ENCODE results near the gene STK11IP. TPM values are rescaled to one million over a fixed set of nuclear protein-coding genes. Genes with fewer than 3 reads are reported as not detected.

Gene STK11IP
- total and polyA plus RNA-seq, 7 donors: 5.5 to 13.3 (median 9.0) TPM

- ATAC-seq: peak; percentile 88 to 92 (median 90)
- peak; percentile 98 for TF ChIP-seq CTCF (IDR thresholded peaks at IDR 0.05)
- Histone ChIP-seq H3K4me3 (no peak overlapping the region), H3K4me1 (peaks cover 16% of the 10 kb centered on the region), H3K9me3 (no peaks in the 10 kb centered on the region), H3K36me3 (ENCODE audit: insufficient read depth in 1 of 2, low read depth in 1 of 2) (no peaks in the 10 kb centered on the region), H3K27me3 (ENCODE audit: insufficient read depth in 3 of 3, low read length in 2 of 3) (no peaks in the 10 kb centered on the region), H3K27ac (no peak overlapping the region)
- intact Hi-C loops (cut with DNase I): loop anchor here (1.0 to 5.0 kb wide), 5 partner anchors 45 to 102 kb away; partner anchors contain the start of genes CHPF (in 1 of the 2) and STK11IP (in 1 of the 2)
- WGBS, 3 donors: 11 to 12% (median 11%) methylated on average over 24 of the region's 24 CpGs
- peak; percentile 97 to 98 for DNase-seq
These were observed 44.9 kb downstream of the STK11IP start for GRCh38 chr2:219642465-219643083.

- Histone ChIP-seq H3K27me3 (ENCODE audit: insufficient read depth in 3 of 3, low read length in 2 of 3) (no peaks in the 10 kb centered on the region), H3K9me3 (no peaks in the 10 kb centered on the region), H3K4me3 (no peak overlapping the region), H3K27ac (no peak overlapping the region), H3K4me1 (peaks cover 16% of the 10 kb centered on the region), H3K36me3 (ENCODE audit: insufficient read depth in 1 of 2, low read depth in 1 of 2) (no peaks in the 10 kb centered on the region)
- intact Hi-C loops (cut with DNase I): loop anchor here (2.0 to 5.0 kb wide), 4 partner anchors 44 to 102 kb away; partner anchors contain the start of gene CHPF (in 1 of the 2)
- 72 to 73% (median 72%) methylated on average over 7 of the region's 7 CpGs for WGBS, 3 donors
- TF ChIP-seq CTCF (IDR thresholded peaks at IDR 0.05): no peak
- DNase-seq (no peak), ATAC-seq (no peak)
These were observed 45.4 kb downstream of the STK11IP start for GRCh38 chr2:219643084-219643473.

- peaks cover 16% of the 10 kb centered on the region for H3K4me1 ChIP-seq
- no peak overlapping the region for H3K4me3 ChIP-seq
- 82 to 88% (median 86%) methylated on average over 14 of the region's 14 CpGs for WGBS, 3 donors
- no peaks in the 10 kb centered on the region for H3K36me3 ChIP-seq (ENCODE audit: insufficient read depth in 1 of 2, low read depth in 1 of 2)
- H3K27ac ChIP-seq: peak overlapping the region; percentile 81
- no peaks in the 10 kb centered on the region for H3K27me3 ChIP-seq (ENCODE audit: insufficient read depth in 3 of 3, low read length in 2 of 3)
- no peaks in the 10 kb centered on the region for H3K9me3 ChIP-seq
- TF ChIP-seq CTCF (IDR thresholded peaks at IDR 0.05): no peak
- intact Hi-C loops (cut with DNase I): loop anchor here (2.0 to 5.0 kb wide), 4 partner anchors 43 to 103 kb away; partner anchors contain the start of gene CHPF (in 1 of the 2)
- no peak for ATAC-seq
- DNase-seq: no peak
These were observed 46.2 kb downstream of the STK11IP start for GRCh38 chr2:219643788-219644398.

GRCh38 chr2:219644801-219645480 is 47.3 kb downstream of the STK11IP start:
- H3K9me3 ChIP-seq: no peaks in the 10 kb centered on the region
- DNase-seq (peak in 1 of 2 donors; percentile 68), ATAC-seq (peak; percentile 60 to 75 (median 68))
- peak overlapping the region; percentile 81 for H3K27ac ChIP-seq
- intact Hi-C loops (cut with DNase I): loop anchor here (5.0 kb wide), 2 partner anchors 42 to 78 kb away; no protein-coding TSS in a partner anchor
- H3K4me1 ChIP-seq: peaks cover 16% of the 10 kb centered on the region
- WGBS, 3 donors: 17 to 19% (median 18%) methylated on average over 17 of the region's 17 CpGs
- H3K4me3 ChIP-seq: peak overlapping the region; percentile 40
- no peaks in the 10 kb centered on the region for H3K27me3 ChIP-seq (ENCODE audit: insufficient read depth in 3 of 3, low read length in 2 of 3)
- no peak for TF ChIP-seq CTCF (IDR thresholded peaks at IDR 0.05)
- H3K36me3 ChIP-seq (ENCODE audit: insufficient read depth in 1 of 2, low read depth in 1 of 2): no peaks in the 10 kb centered on the region

Data from psoas muscle (tissue), 8 donors.